ENCODE data around the gene SPOCK1. TPM values are rescaled to one million over a fixed set of nuclear protein-coding genes. Genes with fewer than 3 reads are reported as not detected.

The SPOCK1 gene
- total and polyA plus RNA-seq, 8 donors = 0.46 to 15.6 (median 9.2) TPM

DNA sequence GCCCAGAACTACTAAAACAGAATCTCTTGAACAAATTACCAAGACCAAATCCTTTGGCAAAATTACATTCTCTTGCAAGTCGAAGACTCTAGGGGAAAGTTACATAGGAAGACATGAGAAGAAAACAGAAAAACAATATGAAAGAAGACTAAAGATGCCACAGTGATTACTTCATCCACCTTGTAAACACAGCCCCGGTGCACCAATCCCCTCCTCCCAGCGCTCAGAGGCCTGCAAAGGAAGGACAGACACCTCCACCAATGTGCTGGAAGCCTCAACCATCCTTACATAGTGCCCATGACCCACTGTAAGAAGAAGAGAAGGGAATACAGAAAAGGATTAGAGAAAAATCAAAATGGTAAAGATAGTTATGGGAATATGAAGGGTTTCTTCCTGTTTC, 218.5 kb downstream of the SPOCK1 start:
- WGBS, 5 donors = 59 to 71% (median 68%) methylated on average over 3 of the region's 3 CpGs
- intact Hi-C loops (cut with DNase I; ENCODE audit: low total_unique reads) = no loop called here
- Histone ChIP-seq H3K4me3 (no peak overlapping the region), H3K4me1 (peaks cover 0 to 7% (median 0%) of the 10 kb centered on the region in 4 donors), H3K9me3 (no peaks in the 10 kb centered on the region), H3K36me3 (no peaks in the 10 kb centered on the region), H3K27me3 (no peaks in the 10 kb centered on the region), H3K27ac (no peak overlapping the region)
- TF ChIP-seq EP300 (IDR thresholded peaks at IDR 0.05) (no peak), POLR2AphosphoS5 (IDR thresholded peaks at IDR 0.05) (no peak), POLR2A (IDR thresholded peaks at IDR 0.05) (no peak)
- TF ChIP-seq, protein P1, sequence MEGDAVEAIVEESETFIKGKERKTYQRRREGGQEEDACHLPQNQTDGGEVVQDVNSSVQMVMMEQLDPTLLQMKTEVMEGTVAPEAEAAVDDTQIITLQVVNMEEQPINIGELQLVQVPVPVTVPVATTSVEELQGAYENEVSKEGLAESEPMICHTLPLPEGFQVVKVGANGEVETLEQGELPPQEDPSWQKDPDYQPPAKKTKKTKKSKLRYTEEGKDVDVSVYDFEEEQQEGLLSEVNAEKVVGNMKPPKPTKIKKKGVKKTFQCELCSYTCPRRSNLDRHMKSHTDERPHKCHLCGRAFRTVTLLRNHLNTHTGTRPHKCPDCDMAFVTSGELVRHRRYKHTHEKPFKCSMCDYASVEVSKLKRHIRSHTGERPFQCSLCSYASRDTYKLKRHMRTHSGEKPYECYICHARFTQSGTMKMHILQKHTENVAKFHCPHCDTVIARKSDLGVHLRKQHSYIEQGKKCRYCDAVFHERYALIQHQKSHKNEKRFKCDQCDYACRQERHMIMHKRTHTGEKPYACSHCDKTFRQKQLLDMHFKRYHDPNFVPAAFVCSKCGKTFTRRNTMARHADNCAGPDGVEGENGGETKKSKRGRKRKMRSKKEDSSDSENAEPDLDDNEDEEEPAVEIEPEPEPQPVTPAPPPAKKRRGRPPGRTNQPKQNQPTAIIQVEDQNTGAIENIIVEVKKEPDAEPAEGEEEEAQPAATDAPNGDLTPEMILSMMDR (IDR thresholded peaks at IDR 0.05) = no peak
- DNase-seq = no peak

DNA sequence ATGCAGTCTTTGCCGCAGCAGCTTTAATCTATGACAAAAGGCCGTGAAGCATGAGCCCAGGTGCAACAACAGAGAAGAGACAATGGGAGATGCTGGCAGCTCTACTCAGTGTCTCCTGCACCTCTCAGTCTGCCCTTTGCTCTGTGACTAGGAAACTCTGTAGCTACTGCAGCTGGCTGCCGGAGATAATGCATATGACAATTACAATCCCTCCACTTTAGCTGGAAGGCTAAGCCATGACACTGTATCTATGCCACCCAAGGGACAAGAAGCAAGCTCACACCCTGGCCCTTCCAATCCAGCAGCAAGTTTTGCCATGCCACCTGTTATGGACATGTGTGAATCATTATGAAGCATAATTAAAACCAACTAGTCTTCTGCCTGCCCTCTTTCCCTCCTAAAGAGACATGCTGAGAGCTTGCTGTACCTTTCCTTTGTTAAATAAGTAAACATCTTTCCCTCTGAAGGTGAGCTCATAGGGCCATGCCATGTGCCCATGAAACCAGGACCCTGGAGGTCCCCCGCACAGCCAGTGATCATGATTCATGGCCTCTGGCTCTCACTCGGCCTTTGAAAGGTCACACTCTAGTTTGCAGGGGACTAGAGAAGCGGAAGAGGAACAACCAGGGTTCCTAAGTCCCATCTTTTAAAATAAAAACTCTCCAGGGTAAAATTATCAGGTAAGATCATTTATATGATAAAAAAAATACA, 219.4 kb downstream of the SPOCK1 start:
- WGBS, 5 donors = 81 to 88% (median 86%) methylated on average over 6 of the region's 6 CpGs
- peaks cover 0 to 7% (median 0%) of the 10 kb centered on the region in 4 donors for H3K4me1 ChIP-seq
- intact Hi-C loops (cut with DNase I; ENCODE audit: low total_unique reads) = no loop called here
- TF ChIP-seq POLR2AphosphoS5 (IDR thresholded peaks at IDR 0.05) (no peak), POLR2A (IDR thresholded peaks at IDR 0.05) (no peak), EP300 (IDR thresholded peaks at IDR 0.05) (no peak)
- TF ChIP-seq, protein P1 (IDR thresholded peaks at IDR 0.05) = no peak
- no peaks in the 10 kb centered on the region for H3K27me3 ChIP-seq
- DNase-seq = no peak
- H3K36me3 ChIP-seq = no peaks in the 10 kb centered on the region
- H3K9me3 ChIP-seq = no peaks in the 10 kb centered on the region
- H3K27ac ChIP-seq = no peak overlapping the region
- H3K4me3 ChIP-seq = no peak overlapping the region

DNA sequence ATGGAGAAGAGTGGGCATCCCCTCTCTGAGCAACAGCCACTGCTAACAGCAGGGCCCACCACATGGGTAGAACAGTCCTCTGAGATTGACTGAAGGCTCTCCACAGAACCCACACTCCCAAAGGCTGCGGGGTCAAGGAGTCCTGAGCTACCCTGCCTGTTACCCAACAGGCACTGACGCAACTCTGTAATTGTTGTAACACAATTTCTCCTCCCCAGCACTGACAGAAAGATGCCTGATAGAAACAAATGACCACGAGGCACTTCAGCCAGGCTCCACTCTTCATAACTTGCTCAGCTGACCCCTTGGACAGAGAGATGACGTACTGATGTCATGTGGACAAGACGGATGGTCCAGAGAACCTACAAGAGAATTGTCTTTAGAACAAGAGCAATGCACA, 220.7 kb downstream of the SPOCK1 start:
- no peak for DNase-seq
- Histone ChIP-seq H3K4me3 (no peak overlapping the region), H3K4me1 (peaks cover 0 to 7% (median 0%) of the 10 kb centered on the region in 4 donors), H3K27ac (no peak overlapping the region), H3K9me3 (no peaks in the 10 kb centered on the region), H3K27me3 (no peaks in the 10 kb centered on the region), H3K36me3 (no peaks in the 10 kb centered on the region)
- WGBS, 5 donors = 86 to 94% (median 90%) methylated on average over 5 of the region's 5 CpGs
- TF ChIP-seq EP300 (IDR thresholded peaks at IDR 0.05) (no peak), POLR2AphosphoS5 (IDR thresholded peaks at IDR 0.05) (no peak), POLR2A (IDR thresholded peaks at IDR 0.05) (no peak)
- TF ChIP-seq, protein P1 (IDR thresholded peaks at IDR 0.05) = no peak
- intact Hi-C loops (cut with DNase I; ENCODE audit: low total_unique reads) = no loop called here

DNA sequence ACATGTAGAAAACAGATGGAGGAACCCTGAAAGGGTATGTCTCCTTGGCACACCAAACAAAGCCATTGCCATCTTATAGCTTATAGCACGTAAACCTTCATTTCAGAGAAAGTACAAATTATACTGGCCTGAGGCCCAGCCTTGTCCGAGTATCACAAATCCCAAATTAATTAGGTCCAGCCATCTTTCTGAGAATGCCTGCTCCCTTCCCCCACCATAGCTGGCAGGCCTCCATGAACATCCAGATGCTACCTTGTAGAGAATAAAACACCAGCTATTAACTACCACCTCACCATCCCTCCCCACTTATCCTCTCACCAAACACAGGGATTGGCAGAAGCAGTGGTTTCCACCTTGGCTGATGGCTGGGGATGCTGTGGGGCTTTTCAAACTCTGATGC, 224.0 kb downstream of the SPOCK1 start:
- 87 to 95% (median 94%) methylated on average over 2 of the region's 2 CpGs for WGBS, 5 donors
- Histone ChIP-seq H3K36me3 (no peaks in the 10 kb centered on the region), H3K27ac (no peak overlapping the region), H3K9me3 (no peaks in the 10 kb centered on the region), H3K4me3 (no peak overlapping the region), H3K27me3 (no peaks in the 10 kb centered on the region), H3K4me1 (no peaks in the 10 kb centered on the region)
- intact Hi-C loops (cut with DNase I; ENCODE audit: low total_unique reads) = no loop called here
- DNase-seq = no peak
- TF ChIP-seq POLR2AphosphoS5 (IDR thresholded peaks at IDR 0.05) = no peak
- TF ChIP-seq POLR2A (IDR thresholded peaks at IDR 0.05) = no peak
- TF ChIP-seq, protein P1 (IDR thresholded peaks at IDR 0.05) = no peak
- TF ChIP-seq EP300 (IDR thresholded peaks at IDR 0.05) = no peak

Measured in stomach (tissue), 9 donors.